ENCODE results near the gene ITPR1.

- no peak for TF ChIP-seq CTCF (IDR thresholded peaks at IDR 0.05)
- TF ChIP-seq POLR2A (IDR thresholded peaks at IDR 0.05) = no peak
These were observed 220.9 kb downstream of the ITPR1 start for GRCh38 chr3:4714045-4714444.

Data from heart left ventricle (tissue), 13 donors.